Heart left ventricle (tissue), 13 donors: ENCODE measurements around the gene PAX5.

Experiments
- POLR2A ChIP-seq, 2 donors: fragments of 450-650 bp; IDR thresholded peaks; one replicate each; pipeline ENCODE4 v1.6.1; 2017; ENCODE audit warnings: antibody characterized with exemption in 2 of 2, mild to moderate bottlenecking in 2 of 2, moderate library complexity in 2 of 2
- TF ChIP-seq, protein P1 (sequence below), 12 donors: fragments of 200-600 bp; sonication (generic) in 4 of 12; IDR thresholded peaks; one replicate each; pipeline versions ENCODE4 v1.5.0 to v1.8.0; 2018 to 2022; ENCODE audit warnings: antibody characterized with exemption in 12 of 12, mild to moderate bottlenecking in 5 of 12
- donor health status: ischemic (EF 13 %, LVEDD 7.1; RV severe dilation, severe dysfunction).
- donor health status: DM: no; HTN: yes; CAD: no.
- donor health status: DM: no; HTN: no; CAD: no.
- donor health status: ischemic (EF 25% LVEDD 6.9; RV normal size, moderate dysfunction).
- donor health status: ischemic (EF 25% LVEDD 5.7; RV mildly dilated, moderate dysfunction).
- donor health status: ischemic (EF 35%, LVEDD 5.7; RV mildly dilated, moderate dysfunction).
- donor health status: nonischemic (EF 11% LVEDD 7.7; RV severe dilation, severe dysfunction).
- donor health status: DM: yes; HTN: yes; CAD: no.
- donor health status: PGD.
- donor health status: ischemic (EF 29% LVEDD 5.4; RV normal size, mild dysfunction).
- donor health status: nonischemic (EF 23%, LVEDD 6.1; RV moderate dilation, normal function).

GRCh38 chr9:37025071-37025822 lies 8.8 kb downstream of the PAX5 start:
- TF ChIP-seq, protein P1, sequence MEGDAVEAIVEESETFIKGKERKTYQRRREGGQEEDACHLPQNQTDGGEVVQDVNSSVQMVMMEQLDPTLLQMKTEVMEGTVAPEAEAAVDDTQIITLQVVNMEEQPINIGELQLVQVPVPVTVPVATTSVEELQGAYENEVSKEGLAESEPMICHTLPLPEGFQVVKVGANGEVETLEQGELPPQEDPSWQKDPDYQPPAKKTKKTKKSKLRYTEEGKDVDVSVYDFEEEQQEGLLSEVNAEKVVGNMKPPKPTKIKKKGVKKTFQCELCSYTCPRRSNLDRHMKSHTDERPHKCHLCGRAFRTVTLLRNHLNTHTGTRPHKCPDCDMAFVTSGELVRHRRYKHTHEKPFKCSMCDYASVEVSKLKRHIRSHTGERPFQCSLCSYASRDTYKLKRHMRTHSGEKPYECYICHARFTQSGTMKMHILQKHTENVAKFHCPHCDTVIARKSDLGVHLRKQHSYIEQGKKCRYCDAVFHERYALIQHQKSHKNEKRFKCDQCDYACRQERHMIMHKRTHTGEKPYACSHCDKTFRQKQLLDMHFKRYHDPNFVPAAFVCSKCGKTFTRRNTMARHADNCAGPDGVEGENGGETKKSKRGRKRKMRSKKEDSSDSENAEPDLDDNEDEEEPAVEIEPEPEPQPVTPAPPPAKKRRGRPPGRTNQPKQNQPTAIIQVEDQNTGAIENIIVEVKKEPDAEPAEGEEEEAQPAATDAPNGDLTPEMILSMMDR (IDR thresholded peaks at IDR 0.05), result no peak
- no peak for TF ChIP-seq POLR2A (IDR thresholded peaks at IDR 0.05)
